ENCODE data around the gene PHACTR4.
A peak's percentile ranks its signal among the peaks of the same experiment; 100 is the strongest.
"Not testable (repeated sequence)": the region's sequence is repeated elsewhere in the genome, so short reads cannot be mapped to it uniquely, and the experiment has no call there.

Gene PHACTR4

GRCh38 chr1:28466226-28466778 is 96.8 kb downstream of the PHACTR4 start:
- peaks cover 41% of the 10 kb centered on the region for H3K36me3 ChIP-seq (ENCODE audit: control insufficient read depth, low read depth, low read length)
- no peaks in the 10 kb centered on the region for H3K4me1 ChIP-seq (ENCODE audit: control insufficient read depth, low read depth, low read length)
- no peaks in the 10 kb centered on the region for H3K9me3 ChIP-seq (ENCODE audit: control insufficient read depth, low read depth, low read length)
- H3K27ac ChIP-seq (ENCODE audit: low read length): no peak overlapping the region
- no peak overlapping the region for H3K4me3 ChIP-seq (ENCODE audit: low read length)
- H3K27me3 ChIP-seq (ENCODE audit: control insufficient read depth, insufficient read depth, low read length): no peaks in the 10 kb centered on the region
- H3K9ac ChIP-seq (ENCODE audit: low read length): no peak overlapping the region

GRCh38 chr1:28470146-28470545 is 100.6 kb downstream of the PHACTR4 start:
- Histone ChIP-seq H3K27ac (ENCODE audit: low read length) (no peak overlapping the region), H3K4me1 (ENCODE audit: control insufficient read depth, low read depth, low read length) (no peaks in the 10 kb centered on the region), H3K9me3 (ENCODE audit: control insufficient read depth, low read depth, low read length) (no peaks in the 10 kb centered on the region), H3K4me3 (ENCODE audit: low read length) (no peak overlapping the region), H3K27me3 (ENCODE audit: control insufficient read depth, insufficient read depth, low read length) (no peaks in the 10 kb centered on the region), H3K36me3 (ENCODE audit: control insufficient read depth, low read depth, low read length) (peaks cover 40% of the 10 kb centered on the region), H3K9ac (ENCODE audit: low read length) (no peak overlapping the region)

- not testable (repeated sequence) for H3K4me3 ChIP-seq (ENCODE audit: low read length); H3K27me3 ChIP-seq (ENCODE audit: control insufficient read depth, insufficient read depth, low read length); H3K4me1 ChIP-seq (ENCODE audit: control insufficient read depth, low read depth, low read length); H3K9me3 ChIP-seq (ENCODE audit: control insufficient read depth, low read depth, low read length); H3K9ac ChIP-seq (ENCODE audit: low read length); H3K27ac ChIP-seq (ENCODE audit: low read length)
- peaks cover 69% of the 10 kb centered on the region for H3K36me3 ChIP-seq (ENCODE audit: control insufficient read depth, low read depth, low read length)
These were observed 110.0 kb downstream of the PHACTR4 start for GRCh38 chr1:28479497-28479896.

GRCh38 chr1:28480308-28480707 is 110.8 kb downstream of the PHACTR4 start:
- H3K4me1 ChIP-seq (ENCODE audit: control insufficient read depth, low read depth, low read length): no peaks in the 10 kb centered on the region
- peaks cover 70% of the 10 kb centered on the region for H3K36me3 ChIP-seq (ENCODE audit: control insufficient read depth, low read depth, low read length)
- H3K27ac ChIP-seq (ENCODE audit: low read length): no peak overlapping the region
- no peaks in the 10 kb centered on the region for H3K9me3 ChIP-seq (ENCODE audit: control insufficient read depth, low read depth, low read length)
- no peaks in the 10 kb centered on the region for H3K27me3 ChIP-seq (ENCODE audit: control insufficient read depth, insufficient read depth, low read length)
- no peak overlapping the region for H3K9ac ChIP-seq (ENCODE audit: low read length)
- H3K4me3 ChIP-seq (ENCODE audit: low read length): no peak overlapping the region

GRCh38 chr1:28482138-28482537 is 112.6 kb downstream of the PHACTR4 start:
- Histone ChIP-seq H3K9ac (ENCODE audit: low read length) (no peak overlapping the region), H3K27ac (ENCODE audit: low read length) (no peak overlapping the region), H3K4me1 (ENCODE audit: control insufficient read depth, low read depth, low read length) (no peaks in the 10 kb centered on the region), H3K9me3 (ENCODE audit: control insufficient read depth, low read depth, low read length) (no peaks in the 10 kb centered on the region), H3K36me3 (ENCODE audit: control insufficient read depth, low read depth, low read length) (peaks cover 64% of the 10 kb centered on the region), H3K27me3 (ENCODE audit: control insufficient read depth, insufficient read depth, low read length) (no peaks in the 10 kb centered on the region), H3K4me3 (ENCODE audit: low read length) (no peak overlapping the region)

GRCh38 chr1:28482702-28483101 is 113.2 kb downstream of the PHACTR4 start:
- Histone ChIP-seq H3K9me3 (ENCODE audit: control insufficient read depth, low read depth, low read length) (no peaks in the 10 kb centered on the region), H3K9ac (ENCODE audit: low read length) (no peak overlapping the region), H3K4me3 (ENCODE audit: low read length) (no peak overlapping the region), H3K4me1 (ENCODE audit: control insufficient read depth, low read depth, low read length) (no peaks in the 10 kb centered on the region), H3K27me3 (ENCODE audit: control insufficient read depth, insufficient read depth, low read length) (no peaks in the 10 kb centered on the region), H3K27ac (ENCODE audit: low read length) (no peak overlapping the region), H3K36me3 (ENCODE audit: control insufficient read depth, low read depth, low read length) (peaks cover 61% of the 10 kb centered on the region)

GRCh38 chr1:28494737-28495136 is 125.2 kb downstream of the PHACTR4 start:
- H3K4me1 ChIP-seq (ENCODE audit: control insufficient read depth, low read depth, low read length): no peaks in the 10 kb centered on the region
- peaks cover 52% of the 10 kb centered on the region for H3K36me3 ChIP-seq (ENCODE audit: control insufficient read depth, low read depth, low read length)
- H3K27me3 ChIP-seq (ENCODE audit: control insufficient read depth, insufficient read depth, low read length): no peaks in the 10 kb centered on the region
- no peaks in the 10 kb centered on the region for H3K9me3 ChIP-seq (ENCODE audit: control insufficient read depth, low read depth, low read length)
- no peak overlapping the region for H3K4me3 ChIP-seq (ENCODE audit: low read length)
- H3K9ac ChIP-seq (ENCODE audit: low read length): no peak overlapping the region
- no peak overlapping the region for H3K27ac ChIP-seq (ENCODE audit: low read length)

- no peak overlapping the region for H3K9ac ChIP-seq (ENCODE audit: low read length)
- no peaks in the 10 kb centered on the region for H3K4me1 ChIP-seq (ENCODE audit: control insufficient read depth, low read depth, low read length)
- no peak overlapping the region for H3K27ac ChIP-seq (ENCODE audit: low read length)
- no peaks in the 10 kb centered on the region for H3K27me3 ChIP-seq (ENCODE audit: control insufficient read depth, insufficient read depth, low read length)
- H3K9me3 ChIP-seq (ENCODE audit: control insufficient read depth, low read depth, low read length): no peaks in the 10 kb centered on the region
- H3K36me3 ChIP-seq (ENCODE audit: control insufficient read depth, low read depth, low read length): peaks cover 25% of the 10 kb centered on the region
- H3K4me3 ChIP-seq (ENCODE audit: low read length): no peak overlapping the region
These were observed 130.0 kb downstream of the PHACTR4 start for GRCh38 chr1:28499553-28499952.

- Histone ChIP-seq H3K27ac (ENCODE audit: low read length) (no peak overlapping the region), H3K9ac (ENCODE audit: low read length) (no peak overlapping the region), H3K27me3 (ENCODE audit: control insufficient read depth, insufficient read depth, low read length) (no peaks in the 10 kb centered on the region), H3K4me1 (ENCODE audit: control insufficient read depth, low read depth, low read length) (no peaks in the 10 kb centered on the region), H3K4me3 (ENCODE audit: low read length) (no peak overlapping the region), H3K9me3 (ENCODE audit: control insufficient read depth, low read depth, low read length) (no peaks in the 10 kb centered on the region), H3K36me3 (ENCODE audit: control insufficient read depth, low read depth, low read length) (peaks cover 15% of the 10 kb centered on the region)
These were observed 132.4 kb downstream of the PHACTR4 start for GRCh38 chr1:28501925-28502324.

- Histone ChIP-seq H3K27me3 (ENCODE audit: control insufficient read depth, insufficient read depth, low read length) (no peaks in the 10 kb centered on the region), H3K9me3 (ENCODE audit: control insufficient read depth, low read depth, low read length) (no peaks in the 10 kb centered on the region), H3K4me3 (ENCODE audit: low read length) (no peak overlapping the region), H3K36me3 (ENCODE audit: control insufficient read depth, low read depth, low read length) (peaks cover 25% of the 10 kb centered on the region), H3K4me1 (ENCODE audit: control insufficient read depth, low read depth, low read length) (peaks cover 3% of the 10 kb centered on the region), H3K27ac (ENCODE audit: low read length) (no peak overlapping the region), H3K9ac (ENCODE audit: low read length) (no peak overlapping the region)
These were observed 133.6 kb downstream of the PHACTR4 start for GRCh38 chr1:28503117-28503516.

- Histone ChIP-seq H3K4me1 (ENCODE audit: control insufficient read depth, low read depth, low read length) (peaks cover 19% of the 10 kb centered on the region), H3K27ac (ENCODE audit: low read length) (peak within 1 kb of the TSS; percentile 46), H3K27me3 (ENCODE audit: control insufficient read depth, insufficient read depth, low read length) (no peaks in the 10 kb centered on the region), H3K9ac (ENCODE audit: low read length) (peak within 1 kb of the TSS; percentile 93), H3K9me3 (ENCODE audit: control insufficient read depth, low read depth, low read length) (no peaks in the 10 kb centered on the region), H3K36me3 (ENCODE audit: control insufficient read depth, low read depth, low read length) (peaks cover 45% of the 10 kb centered on the region), H3K4me3 (ENCODE audit: low read length) (peak within 1 kb of the TSS; percentile 65)
These were observed 136.1 kb downstream of the PHACTR4 start, which contains the start of gene RCC1 for GRCh38 chr1:28505406-28506187. Gene RCC1 (plus strand): TSS chr1:28506043. CDS start chr1:28529867, 23,824 bp downstream.

- H3K4me3 ChIP-seq (ENCODE audit: low read length): peak overlapping the region; percentile 65
- no peaks in the 10 kb centered on the region for H3K9me3 ChIP-seq (ENCODE audit: control insufficient read depth, low read depth, low read length)
- peak overlapping the region; percentile 93 for H3K9ac ChIP-seq (ENCODE audit: low read length)
- peaks cover 19% of the 10 kb centered on the region for H3K4me1 ChIP-seq (ENCODE audit: control insufficient read depth, low read depth, low read length)
- peaks cover 52% of the 10 kb centered on the region for H3K36me3 ChIP-seq (ENCODE audit: control insufficient read depth, low read depth, low read length)
- peak overlapping the region; percentile 46 for H3K27ac ChIP-seq (ENCODE audit: low read length)
- no peaks in the 10 kb centered on the region for H3K27me3 ChIP-seq (ENCODE audit: control insufficient read depth, insufficient read depth, low read length)
These were observed 137.3 kb downstream of the PHACTR4 start for GRCh38 chr1:28506907-28507246.
